SK-N-SH treated with all-trans-retinoic acid at 6 μM for 48 hours (cell line): ENCODE measurements around the gene LAMB1.

Experiments
- ATAC-seq: fragments of 200-7000 bp; cut with Tn5 transposase; 3 replicates; pipeline ENCODE4 v1.9.1; 2020; ENCODE audit warnings: mild to moderate bottlenecking, moderate library complexity
- ARNTL ChIP-seq: fragments of 450-650 bp; formaldehyde crosslinking; IDR thresholded peaks from 2 replicates; pipeline ENCODE4 v1.5.0; 2020; ENCODE audit warnings: low read depth, mild to moderate bottlenecking, moderate library complexity, borderline replicate concordance
- BACH2 ChIP-seq: fragments of 250-450 bp; sonication (Bioruptor Pico); IDR thresholded peaks from 2 replicates; pipeline ENCODE4 v1.9.0; 2021; ENCODE audit warnings: mild to moderate bottlenecking, borderline replicate concordance
- GLIS3 ChIP-seq: fragments of 250-450 bp; sonication (Bioruptor Pico); IDR thresholded peaks from 2 replicates; pipeline ENCODE4 v1.5.0; 2020; ENCODE audit warnings: mild to moderate bottlenecking, moderate library complexity
- ISL1 ChIP-seq: fragments of 250-450 bp; sonication (Bioruptor Pico); IDR thresholded peaks from 2 replicates; pipeline ENCODE4 v2.1.2; 2022; ENCODE audit warnings: mild to moderate bottlenecking, moderate library complexity
- OSR1 ChIP-seq: fragments of 250-450 bp; sonication (Bioruptor Pico); IDR thresholded peaks from 2 replicates; pipeline ENCODE4 v1.8.0; 2022; ENCODE audit warnings: moderate library complexity, mild to moderate bottlenecking, inconsistent platforms
- PPARA ChIP-seq: fragments of 250-450 bp; sonication (Bioruptor Pico); IDR thresholded peaks from 2 replicates; pipeline ENCODE4 v1.5.0; 2020; ENCODE audit warnings: mild to moderate bottlenecking, borderline replicate concordance
- TCF4 ChIP-seq: fragments of 250-450 bp; sonication (Bioruptor Pico); IDR thresholded peaks from 2 replicates; pipeline ENCODE4 v1.8.0; 2021; ENCODE audit warnings: mild to moderate bottlenecking, moderate library complexity, borderline replicate concordance
- TOX ChIP-seq: fragments of 250-450 bp; sonication (Bioruptor Pico); IDR thresholded peaks from 2 replicates; pipeline ENCODE4 v1.8.0; 2021; ENCODE audit warnings: mild to moderate bottlenecking, moderate library complexity, borderline replicate concordance
- ZC3H10 ChIP-seq: fragments of 250-450 bp; sonication (Bioruptor Pico); IDR thresholded peaks from 2 replicates; pipeline ENCODE4 v1.5.1; 2021; ENCODE audit warnings: mild to moderate bottlenecking, moderate library complexity
- ZFP3 ChIP-seq: fragments of 250-450 bp; sonication (Bioruptor Pico); IDR thresholded peaks from 2 replicates; pipeline ENCODE4 v1.5.0; 2020; ENCODE audit warnings: mild to moderate bottlenecking, moderate library complexity
- ZFP30 ChIP-seq: fragments of 450-650 bp; formaldehyde crosslinking; IDR thresholded peaks from 2 replicates; pipeline ENCODE4 v1.5.0; 2022; ENCODE audit warnings: mild to moderate bottlenecking, moderate library complexity
- ZNF565 ChIP-seq: fragments of 450-650 bp; formaldehyde crosslinking; conservative IDR thresholded peaks from 2 replicates; pipeline ENCODE4 v1.5.0; 2020; ENCODE audit warnings: low read depth, mild to moderate bottlenecking, moderate library complexity
- ZNF70 ChIP-seq: fragments of 450-650 bp; formaldehyde crosslinking; IDR thresholded peaks from 2 replicates; pipeline ENCODE4 v1.5.0; 2020; ENCODE audit warnings: mild to moderate bottlenecking, moderate library complexity
- ZNF8 ChIP-seq: fragments of 450-650 bp; formaldehyde crosslinking; IDR thresholded peaks from 2 replicates; pipeline ENCODE4 v1.5.0; 2020; ENCODE audit warnings: mild to moderate bottlenecking, moderate library complexity
- TF ChIP-seq, protein P1 (sequence below): fragments of 250-450 bp; sonication (Bioruptor Pico); IDR thresholded peaks from 2 replicates; pipeline ENCODE4 v1.8.0; 2021; ENCODE audit warnings: low read depth, mild to moderate bottlenecking, moderate library complexity, borderline replicate concordance
- TF ChIP-seq, protein P2 (sequence below): fragments of 250-450 bp; sonication (Bioruptor Pico); IDR thresholded peaks from 2 replicates; pipeline ENCODE4 v1.5.1; 2021; ENCODE audit warnings: mild to moderate bottlenecking, moderate library complexity
- TF ChIP-seq, protein P3 (sequence below): fragments of 250-450 bp; sonication (Bioruptor Pico); IDR thresholded peaks from 2 replicates; pipeline ENCODE4 v1.8.0; 2020; ENCODE audit warnings: mild to moderate bottlenecking, moderate library complexity, borderline replicate concordance
- TF ChIP-seq, protein P4 (sequence below): fragments of 250-450 bp; sonication (Bioruptor Pico); IDR thresholded peaks from 2 replicates; pipeline ENCODE4 v1.5.0; 2020; ENCODE audit warnings: mild to moderate bottlenecking, moderate library complexity
- TF ChIP-seq, protein P5 (sequence below): fragments of 250-450 bp; sonication (Bioruptor Pico); IDR thresholded peaks from 2 replicates; pipeline ENCODE4 v1.5.1; 2020; ENCODE audit warnings: low read depth, mild to moderate bottlenecking, moderate library complexity

Gene LAMB1

DNA sequence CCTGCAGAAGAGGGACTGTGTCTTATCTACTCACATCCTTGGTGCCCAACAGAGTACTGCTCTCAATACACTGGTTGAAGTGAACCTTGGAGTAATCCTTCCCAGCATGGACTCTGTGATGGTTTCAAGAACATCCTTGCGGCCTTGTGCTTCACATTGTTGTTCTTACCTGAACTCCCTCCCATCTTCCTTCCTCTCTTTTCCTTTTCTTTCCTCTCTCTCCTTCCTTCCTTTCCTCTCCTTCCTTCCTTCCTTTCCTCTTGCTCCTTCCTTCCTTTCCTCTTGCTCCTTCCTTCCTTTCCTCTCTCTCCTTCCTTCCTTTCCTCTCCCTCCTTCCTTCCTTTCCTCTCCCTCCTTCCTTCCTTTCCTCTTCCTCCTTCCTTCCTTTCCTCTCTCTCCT is 26.3 kb downstream of the LAMB1 start:
- no peak for TF ChIP-seq ZNF565 (CRISPR knock-in tag)
- no peak for TF ChIP-seq ZFP30
- TF ChIP-seq, protein P1, sequence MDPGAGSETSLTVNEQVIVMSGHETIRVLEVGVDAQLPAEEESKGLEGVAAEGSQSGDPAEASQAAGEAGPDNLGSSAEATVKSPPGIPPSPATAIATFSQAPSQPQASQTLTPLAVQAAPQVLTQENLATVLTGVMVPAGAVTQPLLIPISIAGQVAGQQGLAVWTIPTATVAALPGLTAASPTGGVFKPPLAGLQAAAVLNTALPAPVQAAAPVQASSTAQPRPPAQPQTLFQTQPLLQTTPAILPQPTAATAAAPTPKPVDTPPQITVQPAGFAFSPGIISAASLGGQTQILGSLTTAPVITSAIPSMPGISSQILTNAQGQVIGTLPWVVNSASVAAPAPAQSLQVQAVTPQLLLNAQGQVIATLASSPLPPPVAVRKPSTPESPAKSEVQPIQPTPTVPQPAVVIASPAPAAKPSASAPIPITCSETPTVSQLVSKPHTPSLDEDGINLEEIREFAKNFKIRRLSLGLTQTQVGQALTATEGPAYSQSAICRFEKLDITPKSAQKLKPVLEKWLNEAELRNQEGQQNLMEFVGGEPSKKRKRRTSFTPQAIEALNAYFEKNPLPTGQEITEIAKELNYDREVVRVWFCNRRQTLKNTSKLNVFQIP (CRISPR knock-in tag): no peak
- TF ChIP-seq, protein P2, sequence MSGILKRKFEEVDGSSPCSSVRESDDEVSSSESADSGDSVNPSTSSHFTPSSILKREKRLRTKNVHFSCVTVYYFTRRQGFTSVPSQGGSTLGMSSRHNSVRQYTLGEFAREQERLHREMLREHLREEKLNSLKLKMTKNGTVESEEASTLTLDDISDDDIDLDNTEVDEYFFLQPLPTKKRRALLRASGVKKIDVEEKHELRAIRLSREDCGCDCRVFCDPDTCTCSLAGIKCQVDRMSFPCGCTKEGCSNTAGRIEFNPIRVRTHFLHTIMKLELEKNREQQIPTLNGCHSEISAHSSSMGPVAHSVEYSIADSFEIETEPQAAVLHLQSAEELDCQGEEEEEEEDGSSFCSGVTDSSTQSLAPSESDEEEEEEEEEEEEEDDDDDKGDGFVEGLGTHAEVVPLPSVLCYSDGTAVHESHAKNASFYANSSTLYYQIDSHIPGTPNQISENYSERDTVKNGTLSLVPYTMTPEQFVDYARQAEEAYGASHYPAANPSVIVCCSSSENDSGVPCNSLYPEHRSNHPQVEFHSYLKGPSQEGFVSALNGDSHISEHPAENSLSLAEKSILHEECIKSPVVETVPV (CRISPR knock-in tag): no peak
- no peak for TF ChIP-seq OSR1
- no peak for TF ChIP-seq ZFP3 (CRISPR knock-in tag)
- TF ChIP-seq ARNTL (CRISPR knock-in tag): no peak
- no peak for TF ChIP-seq ZNF8 (CRISPR knock-in tag)
- no peak for TF ChIP-seq TOX (CRISPR knock-in tag)
- ATAC-seq: no peak

DNA sequence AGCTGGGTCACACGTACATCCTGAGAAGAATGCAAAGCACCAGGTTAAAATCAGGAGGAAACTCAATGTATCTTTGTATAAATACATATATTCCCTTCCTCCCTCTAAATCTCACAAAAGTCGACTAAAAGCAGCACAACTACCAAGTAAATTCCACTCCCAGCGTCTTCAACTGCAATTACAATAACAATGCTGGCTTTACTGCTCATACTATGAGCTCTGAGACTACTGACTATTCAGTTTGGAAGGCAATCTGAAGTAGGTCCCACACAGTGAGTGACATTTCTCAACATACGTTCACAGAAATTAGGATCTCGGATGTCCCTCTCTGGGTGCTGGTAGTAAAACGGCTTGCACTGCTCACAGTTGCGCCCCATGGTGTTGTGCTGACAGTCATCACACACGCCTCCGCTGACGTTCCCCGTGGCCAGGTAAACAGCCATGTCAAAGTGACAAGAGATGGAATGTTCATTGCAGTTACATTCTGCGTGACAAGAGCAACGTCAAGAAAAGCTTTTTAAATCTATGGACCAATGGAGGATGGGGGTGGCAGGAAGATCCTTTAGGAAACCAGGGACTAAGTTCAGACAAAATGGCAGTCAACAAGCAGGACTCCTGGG is 27.5 kb downstream of the LAMB1 start:
- no peak for ATAC-seq
- TF ChIP-seq OSR1 (no peak), PPARA (CRISPR knock-in tag) (no peak), ZFP3 (CRISPR knock-in tag) (no peak)

DNA sequence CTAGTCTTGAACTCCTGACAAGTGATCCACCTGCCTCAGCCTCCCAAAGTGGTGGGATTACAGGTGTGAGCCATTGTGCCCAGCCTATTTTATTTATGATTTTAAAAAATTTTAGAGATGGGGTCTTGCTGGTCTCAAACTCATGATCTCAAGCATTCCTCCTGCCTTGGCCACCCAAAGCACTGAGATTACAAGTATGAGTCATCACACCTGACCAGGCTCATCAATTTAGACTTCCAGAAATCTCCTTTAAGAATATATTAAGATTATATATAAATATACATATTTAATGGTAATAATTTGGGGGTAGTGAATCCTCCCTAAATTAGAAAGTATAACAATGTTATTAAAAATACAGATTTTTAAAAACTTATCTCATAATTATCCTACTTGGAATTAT is 29.1 kb downstream of the LAMB1 start:
- no peak for ATAC-seq
- TF ChIP-seq GLIS3 (CRISPR knock-in tag) (no peak), ZNF8 (CRISPR knock-in tag) (no peak), TCF4 (CRISPR knock-in tag) (no peak), ZC3H10 (CRISPR knock-in tag) (no peak), ISL1 (CRISPR knock-in tag) (no peak), ZNF565 (CRISPR knock-in tag) (no peak)
- TF ChIP-seq, protein P3, sequence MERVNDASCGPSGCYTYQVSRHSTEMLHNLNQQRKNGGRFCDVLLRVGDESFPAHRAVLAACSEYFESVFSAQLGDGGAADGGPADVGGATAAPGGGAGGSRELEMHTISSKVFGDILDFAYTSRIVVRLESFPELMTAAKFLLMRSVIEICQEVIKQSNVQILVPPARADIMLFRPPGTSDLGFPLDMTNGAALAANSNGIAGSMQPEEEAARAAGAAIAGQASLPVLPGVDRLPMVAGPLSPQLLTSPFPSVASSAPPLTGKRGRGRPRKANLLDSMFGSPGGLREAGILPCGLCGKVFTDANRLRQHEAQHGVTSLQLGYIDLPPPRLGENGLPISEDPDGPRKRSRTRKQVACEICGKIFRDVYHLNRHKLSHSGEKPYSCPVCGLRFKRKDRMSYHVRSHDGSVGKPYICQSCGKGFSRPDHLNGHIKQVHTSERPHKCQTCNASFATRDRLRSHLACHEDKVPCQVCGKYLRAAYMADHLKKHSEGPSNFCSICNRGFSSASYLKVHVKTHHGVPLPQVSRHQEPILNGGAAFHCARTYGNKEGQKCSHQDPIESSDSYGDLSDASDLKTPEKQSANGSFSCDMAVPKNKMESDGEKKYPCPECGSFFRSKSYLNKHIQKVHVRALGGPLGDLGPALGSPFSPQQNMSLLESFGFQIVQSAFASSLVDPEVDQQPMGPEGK (CRISPR knock-in tag): no peak

DNA sequence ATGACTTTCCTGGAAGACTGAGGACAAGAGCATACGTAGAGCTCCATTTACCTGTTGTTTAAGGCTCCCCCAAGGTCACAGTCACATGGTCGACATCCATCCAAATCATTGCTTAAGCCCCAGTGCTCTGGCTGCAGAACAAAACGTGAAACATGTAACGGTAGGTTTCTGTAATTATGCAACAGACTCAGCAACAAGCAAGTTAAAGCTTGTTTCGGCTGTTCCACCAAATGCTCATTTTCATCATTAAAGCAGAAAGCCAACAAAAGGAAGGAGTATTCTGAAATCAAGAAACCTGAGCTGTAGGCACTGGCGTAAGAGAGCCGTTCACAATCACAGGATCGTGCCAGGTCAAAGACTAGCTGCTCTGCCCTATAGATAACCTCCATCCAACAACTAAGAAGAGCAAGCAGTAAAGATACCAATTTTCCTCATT is 30.0 kb downstream of the LAMB1 start:
- ATAC-seq: no peak
- TF ChIP-seq, protein P4, sequence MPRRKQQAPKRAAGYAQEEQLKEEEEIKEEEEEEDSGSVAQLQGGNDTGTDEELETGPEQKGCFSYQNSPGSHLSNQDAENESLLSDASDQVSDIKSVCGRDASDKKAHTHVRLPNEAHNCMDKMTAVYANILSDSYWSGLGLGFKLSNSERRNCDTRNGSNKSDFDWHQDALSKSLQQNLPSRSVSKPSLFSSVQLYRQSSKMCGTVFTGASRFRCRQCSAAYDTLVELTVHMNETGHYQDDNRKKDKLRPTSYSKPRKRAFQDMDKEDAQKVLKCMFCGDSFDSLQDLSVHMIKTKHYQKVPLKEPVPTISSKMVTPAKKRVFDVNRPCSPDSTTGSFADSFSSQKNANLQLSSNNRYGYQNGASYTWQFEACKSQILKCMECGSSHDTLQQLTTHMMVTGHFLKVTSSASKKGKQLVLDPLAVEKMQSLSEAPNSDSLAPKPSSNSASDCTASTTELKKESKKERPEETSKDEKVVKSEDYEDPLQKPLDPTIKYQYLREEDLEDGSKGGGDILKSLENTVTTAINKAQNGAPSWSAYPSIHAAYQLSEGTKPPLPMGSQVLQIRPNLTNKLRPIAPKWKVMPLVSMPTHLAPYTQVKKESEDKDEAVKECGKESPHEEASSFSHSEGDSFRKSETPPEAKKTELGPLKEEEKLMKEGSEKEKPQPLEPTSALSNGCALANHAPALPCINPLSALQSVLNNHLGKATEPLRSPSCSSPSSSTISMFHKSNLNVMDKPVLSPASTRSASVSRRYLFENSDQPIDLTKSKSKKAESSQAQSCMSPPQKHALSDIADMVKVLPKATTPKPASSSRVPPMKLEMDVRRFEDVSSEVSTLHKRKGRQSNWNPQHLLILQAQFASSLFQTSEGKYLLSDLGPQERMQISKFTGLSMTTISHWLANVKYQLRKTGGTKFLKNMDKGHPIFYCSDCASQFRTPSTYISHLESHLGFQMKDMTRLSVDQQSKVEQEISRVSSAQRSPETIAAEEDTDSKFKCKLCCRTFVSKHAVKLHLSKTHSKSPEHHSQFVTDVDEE (CRISPR knock-in tag): no peak
- TF ChIP-seq ZNF8 (CRISPR knock-in tag) (no peak), BACH2 (CRISPR knock-in tag) (no peak), PPARA (CRISPR knock-in tag) (no peak), ZFP3 (CRISPR knock-in tag) (no peak), ZC3H10 (CRISPR knock-in tag) (no peak), GLIS3 (CRISPR knock-in tag) (no peak), ISL1 (CRISPR knock-in tag) (no peak), ZNF70 (CRISPR knock-in tag) (no peak), TOX (CRISPR knock-in tag) (no peak), ZFP30 (no peak), OSR1 (no peak), TCF4 (CRISPR knock-in tag) (no peak)
- TF ChIP-seq, protein P3 (CRISPR knock-in tag): no peak
- TF ChIP-seq, protein P2 (CRISPR knock-in tag): no peak
- TF ChIP-seq, protein P1 (CRISPR knock-in tag): no peak
- TF ChIP-seq, protein P5, sequence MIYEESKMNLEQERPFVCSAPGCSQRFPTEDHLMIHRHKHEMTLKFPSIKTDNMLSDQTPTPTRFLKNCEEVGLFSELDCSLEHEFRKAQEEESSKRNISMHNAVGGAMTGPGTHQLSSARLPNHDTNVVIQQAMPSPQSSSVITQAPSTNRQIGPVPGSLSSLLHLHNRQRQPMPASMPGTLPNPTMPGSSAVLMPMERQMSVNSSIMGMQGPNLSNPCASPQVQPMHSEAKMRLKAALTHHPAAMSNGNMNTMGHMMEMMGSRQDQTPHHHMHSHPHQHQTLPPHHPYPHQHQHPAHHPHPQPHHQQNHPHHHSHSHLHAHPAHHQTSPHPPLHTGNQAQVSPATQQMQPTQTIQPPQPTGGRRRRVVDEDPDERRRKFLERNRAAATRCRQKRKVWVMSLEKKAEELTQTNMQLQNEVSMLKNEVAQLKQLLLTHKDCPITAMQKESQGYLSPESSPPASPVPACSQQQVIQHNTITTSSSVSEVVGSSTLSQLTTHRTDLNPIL: no peak
